GM12878 (cell line): Measurements from ENCODE around the gene DMD. TPM values are rescaled to one million over a fixed set of nuclear protein-coding genes. Genes with fewer than 3 reads are reported as not detected.

Experiments used
- ATAC-seq: fragments of 200-7000 bp; cut with Tn5 transposase; 3 replicates; pipeline ENCODE4 v1.9.1; 2020; ENCODE audit warnings: mild to moderate bottlenecking, moderate library complexity
- BruUV-seq: library from RNA; stranded (reverse); fragments of 400-500 nt; replicated peaks from 2 replicates; lab custom pipeline; 2021; lab: Mats Ljungman, UMichigan
- CTCF ChIA-PET: fragments of 300-600 bp; sonication (Branson Sonifier 250); formaldehyde crosslinking; extraction: SDS; loops from one replicate; lab custom pipeline; 2021; ENCODE audit warnings: inconsistent platforms; lab: Yijun Ruan, JAX
- POLR2A ChIA-PET: fragments of 350-600 bp; formaldehyde crosslinking; extraction: SDS; loops from one replicate; lab custom pipeline; 2021; ENCODE audit warnings: inconsistent platforms; lab: Charles Lee
- RAD21 ChIA-PET: fragments of 300-600 bp; sonication (Branson Sonifier 250); formaldehyde crosslinking; loops from one replicate; lab custom pipeline; 2023; ENCODE audit warnings: antibody characterized with exemption; ENCODE audit not compliant: unreplicated experiment; lab: Charles Lee
- SMC1A ChIA-PET: fragments of 300-600 bp; sonication (Branson Sonifier 250); formaldehyde crosslinking; loops from one replicate; lab custom pipeline; 2023; ENCODE audit not compliant: unreplicated experiment, uncharacterized antibody; lab: Charles Lee
- DNase-seq: peaks from one replicate; pipeline ENCODE4 v3.0.0-alpha.2; 2011; ENCODE audit warnings: low read depth, low spot score
- FAIRE-seq: peaks from 3 replicates; lab custom pipeline; 2011; peaks lifted over from hg19 to GRCh38; lab: Jason Lieb, UNC
- H2AFZ ChIP-seq: 2 replicates; pipeline ENCODE4 v1.6.0; 2011; ENCODE audit warnings: low read depth, low read length, control low read depth; ENCODE audit not compliant: control insufficient read depth
- H3K27ac ChIP-seq: 2 replicates; pipeline ENCODE4 v1.5.1; 2011; ENCODE audit warnings: control low read depth; ENCODE audit not compliant: control insufficient read depth, insufficient read depth
- H3K27me3 ChIP-seq, 2 experiments: replicated peaks in 1 of 2; 2 replicates each; pipeline versions ENCODE4 v1.6.0 to v1.6.1; 2011; ENCODE audit warnings: low read length in 1 of 2; ENCODE audit not compliant: control insufficient read depth in 2 of 2, insufficient read depth in 2 of 2
- H3K36me3 ChIP-seq, 2 experiments: 2 replicates each; pipeline ENCODE4 v1.5.1; 2011; ENCODE audit warnings: low read length in 1 of 2; ENCODE audit not compliant: control insufficient read depth in 2 of 2, insufficient read depth in 2 of 2
- H3K4me1 ChIP-seq: 2 replicates; pipeline ENCODE4 v1.6.1; 2011; ENCODE audit warnings: mild to moderate bottlenecking, low read length, moderate library complexity, mixed read lengths; ENCODE audit not compliant: control insufficient read depth, insufficient read depth
- H3K4me2 ChIP-seq: 2 replicates; pipeline ENCODE4 v1.6.0; 2011; ENCODE audit warnings: control low read depth; ENCODE audit not compliant: control insufficient read depth, insufficient read depth
- H3K4me3 ChIP-seq: fragments of 200-600 bp; sonication (generic); 2 replicates; pipeline ENCODE4 v1.5.1; 2016
- H3K79me2 ChIP-seq: 2 replicates; pipeline ENCODE4 v1.6.0; 2011; ENCODE audit warnings: low read length; ENCODE audit not compliant: control insufficient read depth, insufficient read depth
- H3K9ac ChIP-seq: 2 replicates; pipeline ENCODE4 v1.8.0; 2011; ENCODE audit warnings: low read length, control low read depth, mixed read lengths; ENCODE audit not compliant: control insufficient read depth, insufficient read depth
- H3K9me3 ChIP-seq: replicated peaks from 3 replicates; pipeline ENCODE4 v1.5.1; 2011; ENCODE audit warnings: mild to moderate bottlenecking, low read length; ENCODE audit not compliant: control insufficient read depth, insufficient read depth
- H4K20me1 ChIP-seq: 2 replicates; pipeline ENCODE4 v1.6.0; 2011; ENCODE audit not compliant: control insufficient read depth, insufficient read depth
- CHD1 ChIP-seq: IDR thresholded peaks from 2 replicates; pipeline ENCODE4 v1.6.1; 2012; ENCODE audit warnings: low read depth, low read length, improper control_type of control experiment
- ESRRA ChIP-seq: IDR thresholded peaks from 2 replicates; pipeline ENCODE4 v1.6.1; 2012; ENCODE audit warnings: mild to moderate bottlenecking, low read length, improper control_type of control experiment
- FOXM1 ChIP-seq: IDR thresholded peaks from 2 replicates; pipeline ENCODE4 v1.6.1; 2012; ENCODE audit warnings: low read depth, mild to moderate bottlenecking, inconsistent platforms, low read length, moderate library complexity
- IRF3 ChIP-seq: fragments of 450-650 bp; IDR thresholded peaks from 2 replicates; pipeline ENCODE4 v1.6.1; 2014; ENCODE audit warnings: mild to moderate bottlenecking
- JUND ChIP-seq: IDR thresholded peaks from 2 replicates; pipeline ENCODE4 v1.6.1; 2012; ENCODE audit warnings: low read depth, mild to moderate bottlenecking, low read length, improper control_type of control experiment, moderate library complexity
- NFXL1 ChIP-seq: fragments of 450-650 bp; IDR thresholded peaks from 2 replicates; pipeline ENCODE4 v1.6.1; 2017; ENCODE audit warnings: antibody characterized with exemption, mild to moderate bottlenecking, borderline replicate concordance
- NRF1 ChIP-seq: conservative IDR thresholded peaks from 2 replicates; pipeline ENCODE4 v1.6.1; 2011; ENCODE audit warnings: mild to moderate bottlenecking, low read depth, low read length, improper control_type of control experiment
- SPI1 ChIP-seq: IDR thresholded peaks from 2 replicates; pipeline ENCODE4 v1.6.1; 2011; ENCODE audit warnings: low read depth, mild to moderate bottlenecking, low read length, moderate library complexity, borderline replicate concordance; ENCODE audit not compliant: insufficient read depth
- TCF12 ChIP-seq: IDR thresholded peaks from 2 replicates; pipeline ENCODE4 v1.6.1; 2011; ENCODE audit warnings: low read depth, mild to moderate bottlenecking, low read length
- TCF7 ChIP-seq: IDR thresholded peaks from 2 replicates; pipeline ENCODE4 v1.6.1; 2014; ENCODE audit warnings: antibody characterized with exemption, borderline replicate concordance
- ZBTB40 ChIP-seq: fragments of 450-650 bp; IDR thresholded peaks from 2 replicates; pipeline ENCODE4 v1.6.1; 2016; ENCODE audit warnings: mild to moderate bottlenecking, moderate library complexity, borderline replicate concordance
- ZNF622 ChIP-seq: fragments of 450-650 bp; IDR thresholded peaks from 2 replicates; pipeline ENCODE4 v1.6.1; 2017; ENCODE audit warnings: mild to moderate bottlenecking, inconsistent platforms
- WGBS: methylation state at CpG from one replicate; pipeline ENCODE4 v1.1.6; 2016; ENCODE audit warnings: low lambda C conversion rate; ENCODE audit not compliant: insufficient replicate concordance, insufficient coverage; ENCODE audit errors: missing lambda C conversion rate; 5-methylcytosine and 5-hydroxymethylcytosine counted together
- in situ Hi-C: fragments of 300-500 bp; cut with MboI; formaldehyde crosslinking; loops from 9 replicates; pipeline ENCODE4 v1.14.3; 2018; ENCODE audit warnings: mixed read lengths
- intact Hi-C: fragments of 100-400 bp; cut with micrococcal nuclease; formaldehyde crosslinking; loops from one replicate; pipeline ENCODE4 v1.14.2; 2022; ENCODE audit not compliant: unreplicated experiment
- polyA plus RNA-seq, 11 experiments: library from polyadenylated mRNA; depleted of rRNA in 4 of 11; unstranded in 6 of 11; stranded (reverse) in 5 of 11; fragments of >200 nt; fragmentation: Nextera tagmentation in 4 of 11; fragmentation: Illumina TruSeq in 1 of 11; extraction: Ambion mirVana in 4 of 11; extraction: Trizol in 1 of 11; gene quantifications; 1 replicate in 1 of 11; 2 replicates in 10 of 11; pipeline versions ENCODE4 v1.2.1 to v1.2.3, GENCODE V29; 2011 to 2016; ENCODE audit warnings: inconsistent platforms in 2 of 11, missing spikeins in 2 of 11, low read depth in 1 of 11
- total RNA-seq, 4 experiments: library from RNA; depleted of rRNA in 3 of 4; stranded (reverse); fragments of >200 nt in 3 of 4; fragmentation: Illumina TruSeq in 1 of 4; extraction: Trizol in 1 of 4; gene quantifications; 2 replicates each; pipeline versions ENCODE4 v1.2.1 to v1.2.3, GENCODE V29; 2013 to 2021
- TF ChIP-seq, protein P1 (sequence below): IDR thresholded peaks from 2 replicates; pipeline ENCODE4 v1.6.1; 2011; ENCODE audit warnings: low read depth, low read length, improper control_type of control experiment, borderline replicate concordance
- TF ChIP-seq, protein P2 (sequence below): IDR thresholded peaks from 2 replicates; pipeline ENCODE4 v1.6.1; 2011; ENCODE audit warnings: borderline replicate concordance, low read depth, mild to moderate bottlenecking, moderate library complexity, low read length; ENCODE audit not compliant: insufficient read depth, poor library complexity, severe bottlenecking
- TF ChIP-seq, protein P3 (sequence below): fragments of 450-650 bp; conservative IDR thresholded peaks from 2 replicates; pipeline ENCODE4 v1.6.1; 2017; ENCODE audit warnings: mild to moderate bottlenecking, moderate library complexity

DMD gene
- total and polyA plus RNA-seq, 10 of the 15 experiments (the other 5 are each of a cell fraction or from before 2014, with no cell fraction given) = 1.4 to 24.3 (median 4.3) TPM

DNA sequence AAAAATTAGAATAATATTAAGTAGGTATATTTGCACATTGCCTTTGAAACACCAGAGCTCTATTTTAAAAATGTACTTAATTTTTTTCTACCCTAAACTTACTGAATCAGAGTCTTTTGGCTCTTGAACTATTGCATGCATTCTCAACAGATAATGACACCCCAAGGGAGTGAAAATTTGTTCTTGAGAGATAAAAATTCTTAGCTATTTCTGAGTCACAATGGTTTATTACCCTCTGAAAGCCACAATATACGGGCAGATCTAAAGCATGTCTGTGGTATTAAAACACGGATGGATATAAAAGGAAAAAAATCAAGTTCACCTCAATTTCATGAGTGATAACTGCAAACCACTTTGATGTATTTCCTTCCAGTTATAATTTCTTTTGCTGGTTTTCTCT lies 1503.2 kb downstream of the DMD start:
- DNase-seq (no peak), FAIRE-seq (no peak), ATAC-seq (no peak)
- H3K9me3 ChIP-seq = no peaks in the 10 kb centered on the region
- SMC1A ChIA-PET = no interaction called here
- H3K9ac ChIP-seq = no peak overlapping the region
- no peaks in the 10 kb centered on the region for H3K27me3 ChIP-seq
- TF ChIP-seq IRF3 (no peak), ESRRA (no peak), TCF7 (no peak), JUND (no peak), SPI1 (no peak), ZBTB40 (no peak), ZNF622 (no peak), TCF12 (no peak), CHD1 (no peak), NFXL1 (no peak), NRF1 (no peak), FOXM1 (no peak)
- TF ChIP-seq, protein P1, sequence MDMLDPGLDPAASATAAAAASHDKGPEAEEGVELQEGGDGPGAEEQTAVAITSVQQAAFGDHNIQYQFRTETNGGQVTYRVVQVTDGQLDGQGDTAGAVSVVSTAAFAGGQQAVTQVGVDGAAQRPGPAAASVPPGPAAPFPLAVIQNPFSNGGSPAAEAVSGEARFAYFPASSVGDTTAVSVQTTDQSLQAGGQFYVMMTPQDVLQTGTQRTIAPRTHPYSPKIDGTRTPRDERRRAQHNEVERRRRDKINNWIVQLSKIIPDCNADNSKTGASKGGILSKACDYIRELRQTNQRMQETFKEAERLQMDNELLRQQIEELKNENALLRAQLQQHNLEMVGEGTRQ = no peak
- TF ChIP-seq, protein P2, sequence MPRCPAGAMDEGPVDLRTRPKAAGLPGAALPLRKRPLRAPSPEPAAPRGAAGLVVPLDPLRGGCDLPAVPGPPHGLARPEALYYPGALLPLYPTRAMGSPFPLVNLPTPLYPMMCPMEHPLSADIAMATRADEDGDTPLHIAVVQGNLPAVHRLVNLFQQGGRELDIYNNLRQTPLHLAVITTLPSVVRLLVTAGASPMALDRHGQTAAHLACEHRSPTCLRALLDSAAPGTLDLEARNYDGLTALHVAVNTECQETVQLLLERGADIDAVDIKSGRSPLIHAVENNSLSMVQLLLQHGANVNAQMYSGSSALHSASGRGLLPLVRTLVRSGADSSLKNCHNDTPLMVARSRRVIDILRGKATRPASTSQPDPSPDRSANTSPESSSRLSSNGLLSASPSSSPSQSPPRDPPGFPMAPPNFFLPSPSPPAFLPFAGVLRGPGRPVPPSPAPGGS = no peak
- TF ChIP-seq, protein P3, sequence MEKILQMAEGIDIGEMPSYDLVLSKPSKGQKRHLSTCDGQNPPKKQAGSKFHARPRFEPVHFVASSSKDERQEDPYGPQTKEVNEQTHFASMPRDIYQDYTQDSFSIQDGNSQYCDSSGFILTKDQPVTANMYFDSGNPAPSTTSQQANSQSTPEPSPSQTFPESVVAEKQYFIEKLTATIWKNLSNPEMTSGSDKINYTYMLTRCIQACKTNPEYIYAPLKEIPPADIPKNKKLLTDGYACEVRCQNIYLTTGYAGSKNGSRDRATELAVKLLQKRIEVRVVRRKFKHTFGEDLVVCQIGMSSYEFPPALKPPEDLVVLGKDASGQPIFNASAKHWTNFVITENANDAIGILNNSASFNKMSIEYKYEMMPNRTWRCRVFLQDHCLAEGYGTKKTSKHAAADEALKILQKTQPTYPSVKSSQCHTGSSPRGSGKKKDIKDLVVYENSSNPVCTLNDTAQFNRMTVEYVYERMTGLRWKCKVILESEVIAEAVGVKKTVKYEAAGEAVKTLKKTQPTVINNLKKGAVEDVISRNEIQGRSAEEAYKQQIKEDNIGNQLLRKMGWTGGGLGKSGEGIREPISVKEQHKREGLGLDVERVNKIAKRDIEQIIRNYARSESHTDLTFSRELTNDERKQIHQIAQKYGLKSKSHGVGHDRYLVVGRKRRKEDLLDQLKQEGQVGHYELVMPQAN = no peak
- no peak overlapping the region for H3K4me2 ChIP-seq
- BruUV-seq = no TSS peak
- H2AFZ ChIP-seq = no peak overlapping the region
- intact Hi-C loops (no loop called here), in situ Hi-C loops (no loop called here)
- WGBS = 0% methylated on average over 2 of the region's 2 CpGs
- RAD21 ChIA-PET = no interaction called here
- no peaks in the 10 kb centered on the region for H3K79me2 ChIP-seq
- H4K20me1 ChIP-seq = no peaks in the 10 kb centered on the region
- no peaks in the 10 kb centered on the region for H3K4me1 ChIP-seq
- no peak overlapping the region for H3K4me3 ChIP-seq
- CTCF ChIA-PET = no interaction called here
- POLR2A ChIA-PET = no interaction called here
- H3K27ac ChIP-seq = no peak overlapping the region
- H3K36me3 ChIP-seq = no peaks in the 10 kb centered on the region
